ENCODE measurements around the gene CALHM4.

CALHM4 gene

DNA sequence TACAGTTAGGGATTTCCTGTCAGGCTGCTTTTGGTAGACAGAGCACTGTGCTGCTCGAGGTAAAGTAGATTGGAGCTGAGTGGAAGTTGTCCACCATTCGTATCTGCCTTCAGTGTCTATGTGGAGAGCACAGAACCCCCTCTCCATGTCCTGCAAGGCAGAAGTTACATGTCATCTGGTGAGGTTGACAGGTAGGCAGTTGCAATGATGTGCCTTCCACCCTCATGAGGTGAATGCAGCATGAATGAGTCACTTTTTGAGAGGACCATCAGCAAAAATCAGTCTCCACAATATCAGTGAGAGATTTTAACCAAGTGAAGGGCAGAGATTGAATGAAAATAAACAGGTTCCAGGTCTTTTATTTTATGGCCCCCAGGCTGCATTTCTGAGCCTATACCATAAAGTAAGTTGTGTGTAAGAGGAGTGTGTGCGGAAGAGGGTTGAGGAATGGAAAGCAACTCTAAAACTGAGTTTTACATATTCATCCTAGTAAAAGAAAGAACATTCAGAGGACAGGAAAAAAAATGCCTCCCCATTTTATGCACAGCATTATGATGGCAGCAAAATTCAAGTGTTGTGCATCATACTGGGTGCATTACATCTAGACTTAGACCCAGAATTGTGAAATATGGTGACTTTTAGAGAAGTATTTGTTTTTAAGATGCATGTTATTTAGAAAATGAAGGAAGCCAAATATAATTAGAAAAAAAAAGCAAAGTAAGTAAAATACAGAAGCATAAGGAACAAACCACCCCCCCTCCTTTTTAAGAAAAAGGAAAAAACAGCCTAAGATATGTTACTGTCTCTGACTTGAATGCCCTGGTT is 23.9 kb upstream of the CALHM4 start:
- DNase-seq (ENCODE audit: low read depth, low spot score) = no peak

DNA sequence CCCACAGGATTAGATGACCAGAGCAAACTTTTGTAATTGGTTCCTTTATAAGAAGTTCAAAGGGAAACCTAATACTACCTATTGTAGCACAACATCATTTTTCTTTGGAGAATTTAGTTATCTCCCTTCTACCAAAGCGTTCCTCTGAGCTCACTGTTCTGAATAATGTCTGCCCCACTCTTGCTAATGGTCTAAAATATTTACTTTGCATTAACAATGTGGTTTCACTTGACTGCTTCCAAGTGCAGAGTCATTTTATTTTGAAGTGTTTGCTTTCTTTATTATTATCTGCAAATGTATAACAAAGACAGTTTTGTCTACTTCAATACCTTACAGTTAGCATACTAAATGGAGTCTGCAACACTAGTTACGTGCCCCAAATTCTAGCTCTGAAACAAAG is 23.1 kb upstream of the CALHM4 start:
- Histone ChIP-seq H3K4me3 (ENCODE audit: insufficient read length, low read depth) (no peak overlapping the region), H3K36me3 (ENCODE audit: insufficient read depth, insufficient read length, low read length) (no peaks in the 10 kb centered on the region), H3K27me3 (ENCODE audit: insufficient read depth, insufficient read length) (no peaks in the 10 kb centered on the region), H3K9me3 (ENCODE audit: insufficient read depth, low read length) (no peaks in the 10 kb centered on the region), H3K9ac (ENCODE audit: insufficient read length, low read depth) (no peak overlapping the region), H3K4me1 (ENCODE audit: insufficient read depth, insufficient read length) (no peaks in the 10 kb centered on the region)
- no peak for DNase-seq (ENCODE audit: low read depth, low spot score)
- TF ChIP-seq ZNF274 (IDR thresholded peaks at IDR 0.05; ENCODE audit: low read depth, low read length) = no peak

More for the DNA sequence above, 23.9 kb upstream of the CALHM4 start:
- Histone ChIP-seq H3K36me3 (ENCODE audit: insufficient read depth, insufficient read length, low read length) (no peaks in the 10 kb centered on the region), H3K9me3 (ENCODE audit: insufficient read depth, low read length) (no peaks in the 10 kb centered on the region), H3K27me3 (ENCODE audit: insufficient read depth, insufficient read length) (no peaks in the 10 kb centered on the region), H3K9ac (ENCODE audit: insufficient read length, low read depth) (no peak overlapping the region), H3K4me3 (ENCODE audit: insufficient read length, low read depth) (no peak overlapping the region), H3K4me1 (ENCODE audit: insufficient read depth, insufficient read length) (no peaks in the 10 kb centered on the region)
- TF ChIP-seq SUZ12 (IDR thresholded peaks at IDR 0.05; ENCODE audit: extremely low read depth, insufficient read depth, insufficient read length) = no peak
- no peak for TF ChIP-seq YY1 (IDR thresholded peaks at IDR 0.05; ENCODE audit: insufficient read depth, insufficient read length)
- no peak for TF ChIP-seq ZNF274 (IDR thresholded peaks at IDR 0.05; ENCODE audit: low read depth, low read length)

DNA sequence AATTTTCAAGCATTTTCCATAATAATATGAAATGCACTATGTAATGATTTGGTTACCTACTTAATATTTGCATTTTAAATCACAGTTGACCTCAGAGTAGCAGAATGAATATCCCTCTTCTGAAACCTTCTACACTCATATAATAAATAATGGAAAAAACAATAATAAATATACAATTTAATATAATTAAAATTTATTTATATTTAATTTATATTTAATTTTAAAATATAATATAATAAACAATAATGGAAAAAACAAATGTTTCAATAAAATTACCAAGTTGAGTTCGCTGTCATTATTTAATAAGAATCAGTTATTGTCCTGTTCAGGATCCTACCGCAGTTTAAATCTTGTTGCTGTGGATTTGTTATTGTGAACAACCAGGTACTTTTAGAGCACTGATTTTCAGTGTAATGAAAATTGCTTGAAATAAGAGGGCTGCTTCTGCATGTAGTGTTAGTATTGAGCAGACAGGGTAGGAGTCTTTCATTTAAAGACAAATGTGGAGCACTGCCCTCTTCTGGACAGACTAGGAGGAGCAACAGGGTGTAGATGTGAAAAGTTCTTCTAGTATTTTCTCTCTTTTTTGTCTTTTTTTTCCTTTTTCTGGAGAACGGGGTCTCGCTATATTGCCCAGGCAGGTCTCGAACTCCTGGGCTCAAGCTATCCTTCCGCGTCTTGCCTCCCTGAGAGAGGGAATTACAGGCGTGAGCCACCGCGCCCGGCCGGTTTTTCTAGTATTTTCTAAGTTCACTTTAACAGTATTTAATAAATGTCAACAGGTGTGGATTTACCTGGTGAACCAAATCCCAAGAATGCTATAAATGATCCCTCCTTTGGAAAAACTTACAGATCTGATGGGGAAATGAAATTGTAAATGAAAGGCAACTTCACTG is 21.6 kb upstream of the CALHM4 start:
- Histone ChIP-seq H3K9me3 (ENCODE audit: insufficient read depth, low read length) (no peaks in the 10 kb centered on the region), H3K27me3 (ENCODE audit: insufficient read depth, insufficient read length) (no peaks in the 10 kb centered on the region), H3K36me3 (ENCODE audit: insufficient read depth, insufficient read length, low read length) (no peaks in the 10 kb centered on the region), H3K4me3 (ENCODE audit: insufficient read length, low read depth) (no peak overlapping the region), H3K9ac (ENCODE audit: insufficient read length, low read depth) (no peak overlapping the region), H3K4me1 (ENCODE audit: insufficient read depth, insufficient read length) (no peaks in the 10 kb centered on the region)
- peak; percentile 49 for DNase-seq (ENCODE audit: low read depth, low spot score)
- TF ChIP-seq ZNF274 (IDR thresholded peaks at IDR 0.05; ENCODE audit: low read depth, low read length) (no peak), SUZ12 (IDR thresholded peaks at IDR 0.05; ENCODE audit: extremely low read depth, insufficient read depth, insufficient read length) (no peak), YY1 (IDR thresholded peaks at IDR 0.05; ENCODE audit: insufficient read depth, insufficient read length) (no peak)

DNA sequence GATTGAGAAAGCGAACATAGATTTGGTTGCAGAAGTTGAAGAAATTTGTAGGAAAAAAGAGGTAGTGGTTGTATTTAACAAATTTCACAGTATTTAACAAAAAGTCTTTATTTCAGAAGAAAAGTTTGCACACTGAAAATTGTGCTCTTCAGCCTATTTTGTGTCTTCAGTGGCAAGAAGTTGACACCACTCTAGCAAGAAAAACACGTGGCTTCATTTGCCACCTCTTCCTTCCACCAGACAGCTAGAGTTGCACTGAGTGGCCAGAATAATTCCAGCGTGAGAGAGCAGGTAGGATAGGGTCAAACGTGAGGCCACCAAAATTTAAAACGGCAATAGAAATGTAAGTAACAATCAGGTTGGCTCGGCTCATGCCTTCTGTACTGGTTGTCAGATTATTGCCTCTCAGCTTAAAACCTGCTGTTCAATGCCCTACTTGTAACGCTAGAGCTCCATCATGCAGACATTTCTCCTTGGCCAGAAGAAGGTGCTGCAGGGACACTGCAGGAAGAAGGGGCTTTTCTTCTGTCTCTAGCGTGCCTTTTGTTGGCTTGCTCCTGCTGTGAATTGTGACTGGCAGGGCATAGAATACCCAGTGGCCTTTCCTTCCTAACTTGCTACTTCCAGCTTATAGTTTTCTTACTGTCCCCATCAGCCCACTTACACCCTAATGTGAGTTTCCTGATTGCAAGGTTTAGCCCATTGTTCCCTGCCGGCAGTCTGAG is 20.2 kb upstream of the CALHM4 start:
- Histone ChIP-seq H3K9ac (ENCODE audit: insufficient read length, low read depth) (no peak overlapping the region), H3K9me3 (ENCODE audit: insufficient read depth, low read length) (no peaks in the 10 kb centered on the region), H3K27me3 (ENCODE audit: insufficient read depth, insufficient read length) (no peaks in the 10 kb centered on the region), H3K4me1 (ENCODE audit: insufficient read depth, insufficient read length) (no peaks in the 10 kb centered on the region), H3K4me3 (ENCODE audit: insufficient read length, low read depth) (no peak overlapping the region), H3K36me3 (ENCODE audit: insufficient read depth, insufficient read length, low read length) (no peaks in the 10 kb centered on the region)
- no peak for DNase-seq (ENCODE audit: low read depth, low spot score)
- TF ChIP-seq YY1 (IDR thresholded peaks at IDR 0.05; ENCODE audit: insufficient read depth, insufficient read length) (no peak), ZNF274 (IDR thresholded peaks at IDR 0.05; ENCODE audit: low read depth, low read length) (no peak), SUZ12 (IDR thresholded peaks at IDR 0.05; ENCODE audit: extremely low read depth, insufficient read depth, insufficient read length) (no peak)

DNA sequence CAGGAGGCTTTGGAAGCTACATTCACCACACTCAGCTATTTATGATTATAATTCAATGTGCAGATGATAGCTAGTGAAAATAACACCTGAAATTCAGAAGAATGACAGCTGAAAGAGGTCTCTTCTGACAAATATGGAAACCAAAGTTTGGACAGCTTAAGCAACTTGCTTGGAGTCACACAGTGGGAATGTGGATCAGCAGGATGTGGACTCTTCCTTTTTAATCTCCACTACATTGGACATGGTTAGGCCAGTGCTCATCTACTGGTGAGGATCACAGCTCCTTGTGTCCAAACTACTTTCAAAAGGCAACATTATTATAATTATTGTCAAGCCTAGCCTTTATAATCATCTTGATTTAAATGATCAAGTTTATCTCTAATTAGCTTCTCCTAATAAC is 18.4 kb upstream of the CALHM4 start:
- Histone ChIP-seq H3K4me3 (ENCODE audit: insufficient read length, low read depth) (no peak overlapping the region), H3K27me3 (ENCODE audit: insufficient read depth, insufficient read length) (no peaks in the 10 kb centered on the region), H3K36me3 (ENCODE audit: insufficient read depth, insufficient read length, low read length) (no peaks in the 10 kb centered on the region), H3K9ac (ENCODE audit: insufficient read length, low read depth) (no peak overlapping the region), H3K4me1 (ENCODE audit: insufficient read depth, insufficient read length) (no peaks in the 10 kb centered on the region), H3K9me3 (ENCODE audit: insufficient read depth, low read length) (no peaks in the 10 kb centered on the region)
- TF ChIP-seq SUZ12 (IDR thresholded peaks at IDR 0.05; ENCODE audit: extremely low read depth, insufficient read depth, insufficient read length) = no peak
- no peak for TF ChIP-seq YY1 (IDR thresholded peaks at IDR 0.05; ENCODE audit: insufficient read depth, insufficient read length)
- no peak for TF ChIP-seq ZNF274 (IDR thresholded peaks at IDR 0.05; ENCODE audit: low read depth, low read length)
- DNase-seq (ENCODE audit: low read depth, low spot score) = no peak

DNA sequence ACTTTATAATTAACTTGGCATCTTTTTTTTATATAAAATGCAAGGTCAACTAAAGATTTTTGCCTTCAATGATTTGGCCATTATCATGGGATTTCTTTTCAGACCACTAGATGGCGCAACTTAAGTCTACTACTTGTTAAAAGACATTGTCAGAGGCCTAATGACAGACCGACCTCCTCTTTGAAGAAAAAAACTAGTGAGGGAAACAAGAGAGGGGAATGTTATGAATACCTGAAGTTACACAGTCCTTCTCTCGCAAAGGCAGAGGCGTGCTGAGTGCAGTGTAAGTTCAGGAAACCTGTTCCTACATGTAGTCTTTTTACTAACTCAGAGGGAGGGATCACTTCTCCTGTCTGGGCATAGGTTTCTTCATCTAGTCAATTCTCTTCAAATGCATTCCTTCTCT is 17.3 kb upstream of the CALHM4 start:
- Histone ChIP-seq H3K4me3 (ENCODE audit: insufficient read length, low read depth) (no peak overlapping the region), H3K9me3 (ENCODE audit: insufficient read depth, low read length) (no peaks in the 10 kb centered on the region), H3K9ac (ENCODE audit: insufficient read length, low read depth) (no peak overlapping the region), H3K36me3 (ENCODE audit: insufficient read depth, insufficient read length, low read length) (no peaks in the 10 kb centered on the region), H3K27me3 (ENCODE audit: insufficient read depth, insufficient read length) (no peaks in the 10 kb centered on the region), H3K4me1 (ENCODE audit: insufficient read depth, insufficient read length) (no peaks in the 10 kb centered on the region)
- no peak for DNase-seq (ENCODE audit: low read depth, low spot score)
- TF ChIP-seq SUZ12 (IDR thresholded peaks at IDR 0.05; ENCODE audit: extremely low read depth, insufficient read depth, insufficient read length) (no peak), YY1 (IDR thresholded peaks at IDR 0.05; ENCODE audit: insufficient read depth, insufficient read length) (no peak), ZNF274 (IDR thresholded peaks at IDR 0.05; ENCODE audit: low read depth, low read length) (no peak)
